ENCODE measurements around the gene HADHA.

Gene HADHA

DNA sequence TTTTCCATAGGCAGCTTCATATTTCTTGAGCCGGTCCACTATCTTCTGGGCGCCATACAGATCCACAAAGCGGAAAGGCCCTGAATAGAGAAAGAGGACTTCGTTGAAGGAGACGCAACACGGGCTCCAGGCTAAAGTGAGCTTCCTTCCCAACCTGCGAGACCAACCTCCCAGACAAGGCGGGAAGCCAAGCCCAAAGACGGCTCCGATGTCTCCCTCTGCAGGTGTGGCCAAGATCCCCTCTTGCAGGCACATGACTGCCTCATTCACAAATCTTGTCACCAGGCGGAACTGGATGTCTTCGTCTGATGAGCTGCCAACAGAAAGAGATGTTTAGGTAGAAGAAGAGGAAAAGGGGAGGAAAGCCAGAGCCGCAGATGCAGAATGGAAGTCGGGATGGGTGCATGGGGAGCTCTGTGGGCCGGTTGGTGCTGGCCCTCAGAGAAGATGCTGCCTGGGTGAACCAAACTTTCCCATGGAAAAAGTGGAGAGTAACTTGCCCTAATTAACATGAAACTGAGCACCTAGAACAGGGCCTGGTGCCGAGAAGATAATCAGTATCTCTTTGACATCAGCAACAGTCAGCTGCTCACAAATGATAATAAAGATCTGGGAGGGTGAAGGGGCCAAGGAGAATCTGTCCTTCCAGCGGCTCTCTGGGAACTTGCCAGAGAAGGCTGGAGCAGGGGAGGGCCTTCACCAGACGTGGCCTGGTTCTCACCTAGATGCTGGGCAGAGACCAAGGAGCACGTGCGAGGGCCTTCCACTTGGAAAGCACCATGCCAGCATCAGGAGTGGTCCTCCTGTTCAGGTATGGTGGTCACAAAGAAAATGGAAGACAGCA lies 52.9 kb downstream of the HADHA start:
- DNase-seq (ENCODE audit: low spot score): no peak

GRCh38 chr2:26190369-26190768 lies 54.1 kb downstream of the HADHA start:
- DNase-seq (ENCODE audit: low spot score): no peak

DNA sequence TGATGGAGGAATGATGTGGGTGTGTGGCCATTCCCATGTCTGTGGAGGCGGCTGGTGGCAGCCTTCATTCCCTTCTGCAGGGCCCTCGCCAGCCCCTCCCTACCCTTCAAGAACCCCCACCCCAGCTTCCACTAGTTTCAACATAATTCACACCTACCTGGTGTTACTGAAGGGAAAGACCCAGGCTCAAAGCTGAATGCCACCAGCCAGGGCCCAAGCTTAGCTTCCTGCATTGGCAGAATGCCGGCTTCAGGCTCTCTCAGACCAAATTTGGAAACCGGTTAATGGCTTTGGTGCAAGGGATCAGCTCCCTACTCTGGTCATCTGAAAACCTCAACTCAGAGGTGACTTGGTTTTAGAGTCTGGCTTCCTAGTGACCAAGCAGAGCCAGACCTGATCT lies 54.7 kb downstream of the HADHA start:
- DNase-seq (ENCODE audit: low spot score): no peak

DNA sequence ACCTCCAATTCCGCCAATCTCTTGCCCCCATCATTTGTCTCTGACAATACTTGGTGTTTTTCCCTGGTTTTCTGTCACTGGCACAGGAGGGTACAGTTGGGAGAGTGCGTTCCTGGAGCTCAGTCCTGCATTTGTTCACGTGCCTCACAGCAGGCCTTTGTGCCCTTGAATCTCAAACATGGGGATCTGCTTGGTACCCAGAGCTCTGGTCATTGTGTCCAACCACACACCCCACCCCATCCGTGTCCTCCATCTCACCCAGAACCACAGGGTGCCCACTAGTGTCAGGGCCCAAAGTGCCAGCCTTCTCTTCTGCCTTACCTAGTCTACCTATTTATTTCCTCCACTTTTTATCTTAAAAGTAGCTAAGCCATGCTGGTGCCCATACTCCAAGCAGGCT lies 55.3 kb downstream of the HADHA start:
- DNase-seq (ENCODE audit: low spot score): no peak

DNA sequence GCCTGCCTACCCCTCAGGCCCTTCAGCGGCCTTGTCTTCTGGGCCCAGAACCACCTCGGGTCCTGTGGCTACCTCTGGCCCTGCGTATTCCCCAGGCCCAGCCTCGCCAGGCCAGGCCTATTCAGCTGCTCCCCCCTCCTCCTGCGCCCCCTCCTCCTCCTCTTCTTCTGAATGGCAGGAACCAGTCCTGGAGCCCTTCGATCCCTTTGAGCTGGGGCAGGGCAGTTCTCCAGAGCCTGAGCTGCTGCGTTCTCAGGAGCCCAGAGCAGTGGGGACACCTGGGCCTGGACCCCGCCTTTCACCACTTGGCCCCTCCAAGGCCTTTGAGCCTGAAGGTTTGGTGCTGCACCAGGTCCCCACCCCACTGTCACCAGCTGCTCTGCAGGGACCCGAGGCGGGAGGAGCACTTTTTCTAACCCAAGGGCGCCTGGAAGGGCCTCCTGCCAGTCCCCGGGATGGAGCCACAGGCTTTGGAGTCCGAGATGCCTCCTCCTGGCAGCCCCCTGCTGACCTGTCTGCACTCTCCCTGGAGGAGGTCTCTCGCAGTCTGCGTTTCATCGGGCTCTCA lies 56.8 kb downstream of the HADHA start:
- DNase-seq (ENCODE audit: low spot score): no peak

DNA sequence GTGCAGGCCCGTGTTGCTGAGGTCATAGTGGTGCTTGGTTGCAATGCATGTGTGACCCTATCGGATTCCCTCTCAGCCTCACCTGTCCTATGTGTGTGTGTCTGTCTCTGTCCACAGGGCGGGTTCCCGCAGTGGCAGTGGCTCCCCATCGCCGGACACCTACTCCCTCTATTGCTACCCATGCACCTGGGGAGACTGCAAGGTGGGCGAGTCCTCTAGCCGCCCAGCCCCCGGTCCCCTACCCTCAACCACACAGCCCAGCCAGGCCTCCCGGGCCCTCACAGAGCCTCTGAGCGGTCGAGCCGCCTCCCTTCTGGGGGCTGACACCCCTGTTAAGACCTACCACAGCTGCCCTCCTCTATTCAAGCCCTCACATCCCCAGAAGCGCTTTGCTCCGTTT lies 57.3 kb downstream of the HADHA start:
- DNase-seq (ENCODE audit: low spot score): no peak

- DNase-seq (ENCODE audit: low spot score): no peak
These were observed 58.3 kb downstream of the HADHA start for GRCh38 chr2:26185954-26186770.

DNA sequence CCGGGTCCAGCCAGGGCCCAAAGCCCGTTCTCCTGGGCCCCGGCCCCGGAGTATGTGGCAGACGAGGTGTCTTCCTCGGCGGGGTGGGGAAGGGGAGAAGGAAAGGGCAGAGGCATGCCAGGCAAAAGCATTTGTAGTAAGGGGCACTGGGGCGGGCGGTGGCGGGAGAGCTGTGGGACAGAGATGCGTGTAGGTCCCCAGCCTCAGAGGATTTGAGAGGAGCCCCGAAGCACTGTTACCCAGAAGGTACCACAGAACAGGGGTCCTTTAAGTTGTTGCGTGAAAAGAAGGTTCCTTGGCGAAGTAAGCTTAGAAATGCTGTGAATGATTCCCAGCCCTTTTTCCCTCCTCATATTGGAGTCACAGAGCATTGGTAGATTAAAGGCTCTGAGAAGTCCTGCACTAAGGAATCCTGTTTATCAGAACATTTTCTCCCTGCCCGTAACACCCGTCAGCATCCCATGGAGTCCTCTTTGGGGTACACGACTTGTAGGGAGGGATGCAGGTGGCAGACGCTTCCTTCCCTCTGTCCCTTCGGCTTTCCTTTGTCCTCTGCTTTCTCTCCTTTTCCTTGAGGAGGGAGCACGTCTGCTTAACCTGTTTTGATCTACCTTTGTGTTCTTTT lies 59.0 kb downstream of the HADHA start:
- no peak for DNase-seq (ENCODE audit: low spot score)

DNA sequence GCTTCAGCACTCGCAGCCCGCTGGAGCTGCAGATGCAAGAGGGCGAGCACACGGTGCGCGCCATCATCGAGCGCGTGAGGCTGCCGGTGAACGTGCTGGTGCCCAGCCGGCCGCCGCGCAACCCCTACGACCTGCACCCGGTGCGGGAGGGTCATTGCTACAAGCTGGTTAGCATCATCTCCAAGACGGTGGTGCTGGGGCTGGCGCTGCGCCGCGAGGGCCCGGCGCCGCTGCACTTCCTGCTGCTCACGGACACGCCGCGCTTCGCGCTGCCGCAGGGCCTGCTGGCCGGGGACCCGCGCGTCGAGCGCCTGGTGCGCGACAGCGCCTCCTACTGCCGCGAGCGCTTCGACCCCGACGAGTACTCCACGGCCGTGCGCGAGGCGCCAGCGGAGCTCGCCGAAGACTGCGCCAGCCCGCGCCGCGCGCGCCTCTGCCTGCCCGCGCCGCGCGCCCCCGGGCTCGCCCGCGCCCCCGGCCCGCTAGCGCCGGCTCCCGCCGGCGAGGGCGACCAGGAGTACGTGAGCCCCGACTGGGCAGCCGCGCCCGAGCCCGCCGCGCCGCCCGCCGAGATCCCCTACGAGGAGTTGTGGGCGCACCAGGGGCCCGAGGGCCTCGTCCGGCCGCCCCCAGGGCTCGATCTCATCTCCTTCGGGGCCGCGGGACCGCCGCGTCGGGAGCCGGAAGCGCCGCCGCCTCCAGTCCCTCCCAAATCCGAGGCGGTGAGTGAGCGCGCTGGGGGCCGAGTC lies 59.7 kb downstream of the HADHA start:
- peak; percentile 92 for DNase-seq (ENCODE audit: low spot score)

DNA sequence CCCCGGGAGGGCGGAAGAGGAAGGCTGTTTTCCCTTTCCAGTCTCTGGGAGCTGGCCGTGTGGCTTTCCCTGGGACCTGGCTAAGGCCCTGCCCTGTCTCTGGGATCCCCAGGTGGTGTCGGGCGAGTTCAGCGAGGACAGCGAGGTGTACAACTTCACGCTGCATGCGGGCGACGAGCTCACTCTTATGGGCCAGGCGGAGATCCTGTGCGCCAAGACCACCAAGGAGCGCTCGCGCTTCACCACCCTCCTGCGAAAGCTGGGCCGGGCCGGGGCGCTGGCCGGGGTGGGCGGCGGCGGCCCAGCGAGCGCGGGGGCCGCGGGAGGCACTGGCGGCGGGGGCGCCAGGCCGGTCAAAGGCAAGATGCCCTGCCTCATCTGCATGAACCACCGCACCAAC lies 60.3 kb downstream of the HADHA start:
- no peak for DNase-seq (ENCODE audit: low spot score)

GRCh38 chr2:26182887-26183630 lies 61.4 kb downstream of the HADHA start:
- no peak for DNase-seq (ENCODE audit: low spot score)

DNA sequence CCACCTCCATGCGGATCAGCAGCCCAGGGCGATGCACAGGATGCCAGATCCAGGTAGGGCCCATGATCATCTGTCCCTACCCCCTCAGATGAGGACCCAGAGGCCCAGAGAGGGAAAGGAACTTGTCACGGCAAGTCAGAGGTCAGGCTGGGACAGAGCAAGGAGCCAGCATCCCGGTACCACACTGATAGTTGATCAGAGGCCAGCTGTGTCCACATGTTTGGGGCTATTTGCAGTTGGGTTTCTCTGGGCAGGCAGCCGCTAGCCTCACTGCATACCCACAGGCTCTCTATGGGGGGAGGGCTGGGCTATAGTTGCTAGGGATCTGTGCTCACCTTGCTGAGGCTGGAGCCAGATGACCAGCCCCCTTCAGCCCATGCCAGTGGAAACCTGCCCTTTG lies 62.0 kb downstream of the HADHA start:
- DNase-seq (ENCODE audit: low spot score): no peak

- DNase-seq (ENCODE audit: low spot score): no peak
These were observed 65.0 kb downstream of the HADHA start for GRCh38 chr2:26179446-26179913.

- DNase-seq (ENCODE audit: low spot score): peak; percentile 69
These were observed 65.5 kb downstream of the HADHA start for GRCh38 chr2:26178746-26179436.

DNA sequence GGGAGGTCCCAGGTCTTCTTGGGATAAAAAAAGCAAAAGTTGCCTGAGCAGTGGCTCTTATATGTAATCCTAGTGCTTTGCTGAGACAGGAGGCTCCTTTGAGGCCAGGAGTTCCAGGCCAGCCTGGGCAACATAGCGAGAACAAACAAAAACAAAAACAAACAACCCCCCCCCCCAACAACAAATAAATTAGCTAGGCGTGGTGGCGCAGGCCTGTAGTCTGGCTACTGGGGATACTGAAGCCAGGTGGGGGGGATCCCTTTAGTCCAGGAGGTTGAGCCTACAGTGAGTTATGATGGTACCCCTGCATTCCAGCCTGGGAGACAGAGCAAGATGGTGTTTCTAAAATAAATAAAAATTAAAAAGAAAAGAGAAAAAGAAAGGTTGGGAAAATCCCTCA lies 66.2 kb downstream of the HADHA start:
- DNase-seq (ENCODE audit: low spot score): no peak

DNA sequence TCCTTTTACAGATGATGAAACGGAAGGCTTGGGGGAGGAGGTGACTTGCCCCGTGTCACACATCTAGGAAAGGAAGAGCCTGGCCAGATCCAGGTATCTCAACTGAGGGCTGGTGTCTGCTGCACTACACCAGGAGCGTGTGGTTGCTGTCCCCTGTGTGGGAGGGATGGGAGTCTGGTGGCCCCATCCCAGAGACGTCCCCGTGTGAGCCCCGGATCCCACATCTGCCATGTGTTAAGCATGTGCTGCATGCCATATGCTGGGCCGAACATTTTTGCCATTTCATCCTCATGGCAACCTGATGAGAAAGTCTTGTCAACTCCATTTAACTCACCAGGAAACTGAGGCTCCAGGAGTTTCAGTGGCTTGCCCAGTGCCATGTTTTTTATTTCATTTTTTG lies 67.3 kb downstream of the HADHA start:
- no peak for DNase-seq (ENCODE audit: low spot score)

DNA sequence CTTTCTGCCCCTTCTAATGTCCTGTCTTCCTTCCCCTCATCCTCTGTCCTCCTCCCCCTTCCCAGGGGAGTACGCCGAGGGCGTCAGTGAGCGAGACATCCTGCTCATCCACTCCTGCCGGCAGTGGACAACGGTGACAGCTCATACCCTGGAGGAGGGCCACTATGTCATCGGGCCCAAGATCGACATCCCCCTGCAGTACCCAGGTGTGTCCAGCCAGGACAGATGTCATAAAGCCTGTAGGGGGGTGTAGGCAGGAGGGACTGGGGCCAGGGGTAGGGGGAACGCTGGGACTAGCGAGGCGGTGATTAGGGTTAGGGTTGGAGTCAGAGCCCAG lies 68.2 kb downstream of the HADHA start:
- DNase-seq (ENCODE audit: low spot score): no peak

GRCh38 chr2:26175466-26176278 lies 68.8 kb downstream of the HADHA start:
- DNase-seq (ENCODE audit: low spot score): no peak

- DNase-seq (ENCODE audit: low spot score): no peak
These were observed 69.6 kb downstream of the HADHA start for GRCh38 chr2:26174691-26175465.

Measured in HuH-7 (cell line).